ENCODE measurements around the gene MESP2.

DNA sequence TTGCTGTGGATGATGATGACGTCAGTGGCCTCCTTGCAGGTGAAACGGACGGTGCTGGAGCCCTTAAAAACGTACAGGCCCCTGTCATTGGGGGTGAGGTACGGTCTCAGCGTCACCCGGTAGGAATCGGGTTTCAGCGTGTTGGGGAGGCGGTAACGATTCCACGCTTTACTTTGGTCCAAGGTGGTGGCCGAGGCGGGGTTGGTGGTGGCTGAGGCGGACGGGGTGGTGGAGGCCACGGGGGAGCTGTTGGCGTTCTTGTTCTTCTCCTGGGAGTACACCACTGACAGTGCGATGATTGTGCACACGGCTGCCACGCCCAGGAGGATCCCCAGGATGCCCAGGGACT lies 30.1 kb downstream of the MESP2 start:
- TF ChIP-seq, protein P1, sequence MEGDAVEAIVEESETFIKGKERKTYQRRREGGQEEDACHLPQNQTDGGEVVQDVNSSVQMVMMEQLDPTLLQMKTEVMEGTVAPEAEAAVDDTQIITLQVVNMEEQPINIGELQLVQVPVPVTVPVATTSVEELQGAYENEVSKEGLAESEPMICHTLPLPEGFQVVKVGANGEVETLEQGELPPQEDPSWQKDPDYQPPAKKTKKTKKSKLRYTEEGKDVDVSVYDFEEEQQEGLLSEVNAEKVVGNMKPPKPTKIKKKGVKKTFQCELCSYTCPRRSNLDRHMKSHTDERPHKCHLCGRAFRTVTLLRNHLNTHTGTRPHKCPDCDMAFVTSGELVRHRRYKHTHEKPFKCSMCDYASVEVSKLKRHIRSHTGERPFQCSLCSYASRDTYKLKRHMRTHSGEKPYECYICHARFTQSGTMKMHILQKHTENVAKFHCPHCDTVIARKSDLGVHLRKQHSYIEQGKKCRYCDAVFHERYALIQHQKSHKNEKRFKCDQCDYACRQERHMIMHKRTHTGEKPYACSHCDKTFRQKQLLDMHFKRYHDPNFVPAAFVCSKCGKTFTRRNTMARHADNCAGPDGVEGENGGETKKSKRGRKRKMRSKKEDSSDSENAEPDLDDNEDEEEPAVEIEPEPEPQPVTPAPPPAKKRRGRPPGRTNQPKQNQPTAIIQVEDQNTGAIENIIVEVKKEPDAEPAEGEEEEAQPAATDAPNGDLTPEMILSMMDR (conservative IDR thresholded peaks at IDR 0.05 in 1 of 2, IDR thresholded peaks at IDR 0.05 in 1 of 2; ENCODE audit: extremely low read depth in 1 of 2, insufficient read depth in 1 of 2, low read depth in 1 of 2, low read length in 2 of 2), result no peak
- TF ChIP-seq EZH2 (IDR thresholded peaks at IDR 0.05; ENCODE audit: borderline replicate concordance, low read length), result no peak
